LHCN-M2 (cell line): ENCODE results near the gene CCDC88C. TPM values are rescaled to one million over a fixed set of nuclear protein-coding genes. Genes with fewer than 3 reads are reported as not detected.
A peak's percentile ranks its signal among the peaks of the same experiment; 100 is the strongest.
"Not testable (repeated sequence)": the region's sequence is repeated elsewhere in the genome, so short reads cannot be mapped to it uniquely, and the experiment has no call there.

Experiments used
- DNase-seq: peaks from one replicate; pipeline ENCODE4 v3.0.0-alpha.2; 2012; ENCODE audit warnings: low read depth
- total RNA-seq: library from RNA; depleted of rRNA; stranded (reverse); fragments of >200 nt; gene quantifications from 2 replicates; pipeline ENCODE4 v1.2.3, GENCODE V29; 2014

CCDC88C gene
- total RNA-seq, 1 experiment from 2014 or later: 0.06 TPM

DNA sequence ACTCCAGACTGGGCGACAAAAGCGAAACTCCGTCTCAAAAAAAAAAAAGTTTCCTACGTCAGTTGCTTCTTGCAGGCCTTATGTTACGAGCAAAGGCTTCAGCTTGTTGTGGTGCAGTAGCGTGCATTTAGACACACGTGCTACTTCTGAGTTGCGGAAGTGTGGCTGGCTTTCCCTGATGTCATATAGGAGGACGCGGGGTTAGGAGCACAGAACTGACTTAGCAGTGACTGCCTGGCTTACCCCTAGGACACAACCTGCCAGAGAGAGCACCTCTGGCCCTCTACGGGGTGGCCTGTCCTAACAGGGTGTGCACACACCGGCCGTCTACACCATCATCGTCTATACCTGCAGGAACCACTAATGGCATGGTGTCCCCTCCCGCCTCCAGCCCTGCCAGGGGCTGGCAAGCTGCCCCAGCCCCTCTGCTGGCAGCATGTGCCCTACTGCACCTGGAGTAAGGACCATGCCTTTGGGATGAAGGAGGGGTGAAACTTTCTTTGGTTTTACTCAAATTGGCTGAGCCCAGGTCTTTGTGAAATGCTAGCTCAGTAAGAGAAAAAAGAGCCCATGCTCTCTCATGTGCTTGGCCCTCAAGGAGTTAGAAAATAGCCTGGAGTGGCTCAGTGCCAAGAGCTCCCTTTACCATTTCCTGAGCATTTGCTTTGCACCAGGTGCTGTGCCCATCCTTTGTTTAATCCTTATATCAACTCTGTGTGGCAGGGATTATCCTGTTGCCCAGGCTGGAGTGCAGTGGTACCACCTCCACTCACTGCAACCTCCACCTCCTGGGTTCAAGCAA, 171.4 kb downstream of the CCDC88C start:
- DNase-seq: no peak

DNA sequence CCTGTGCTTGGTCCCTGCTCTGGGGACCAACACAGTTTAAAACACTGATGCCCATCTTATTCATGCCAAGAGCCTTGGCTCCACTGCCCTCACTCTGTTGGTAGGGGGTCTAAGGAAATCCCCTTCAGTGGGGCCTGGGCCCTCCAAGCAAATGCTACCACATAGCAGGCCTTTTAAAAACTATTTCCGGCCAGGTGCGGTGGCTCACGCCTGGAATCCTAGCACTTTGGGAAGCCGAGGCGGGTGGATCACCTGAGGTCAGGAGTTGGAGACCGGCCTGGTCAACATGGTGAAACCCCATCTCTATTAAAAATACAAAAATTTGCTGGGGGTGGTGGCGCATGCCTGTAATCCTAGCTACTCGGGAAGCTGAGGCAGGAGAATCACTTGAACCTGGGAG, 172.0 kb downstream of the CCDC88C start:
- not testable (repeated sequence) for DNase-seq

DNA sequence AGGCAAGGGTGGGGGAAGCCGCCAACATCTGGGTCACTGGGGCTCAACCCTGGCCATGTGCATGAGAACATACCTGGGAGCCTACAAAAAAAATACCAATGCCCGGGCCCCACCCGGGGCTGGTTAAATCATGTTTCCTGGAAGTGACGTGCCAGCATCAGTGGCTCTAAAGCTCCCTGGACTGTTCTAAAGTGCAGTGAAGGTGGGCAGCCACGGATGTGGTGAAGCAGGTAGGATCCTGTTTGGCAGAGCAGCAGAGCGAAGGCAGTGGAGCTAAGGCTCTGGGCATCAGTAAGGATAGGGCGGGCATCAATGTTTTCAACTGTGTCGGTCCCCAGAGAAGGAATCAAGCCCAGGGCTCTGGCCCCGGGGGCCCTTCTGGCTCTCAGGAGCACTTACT, 172.6 kb downstream of the CCDC88C start:
- no peak for DNase-seq

DNA sequence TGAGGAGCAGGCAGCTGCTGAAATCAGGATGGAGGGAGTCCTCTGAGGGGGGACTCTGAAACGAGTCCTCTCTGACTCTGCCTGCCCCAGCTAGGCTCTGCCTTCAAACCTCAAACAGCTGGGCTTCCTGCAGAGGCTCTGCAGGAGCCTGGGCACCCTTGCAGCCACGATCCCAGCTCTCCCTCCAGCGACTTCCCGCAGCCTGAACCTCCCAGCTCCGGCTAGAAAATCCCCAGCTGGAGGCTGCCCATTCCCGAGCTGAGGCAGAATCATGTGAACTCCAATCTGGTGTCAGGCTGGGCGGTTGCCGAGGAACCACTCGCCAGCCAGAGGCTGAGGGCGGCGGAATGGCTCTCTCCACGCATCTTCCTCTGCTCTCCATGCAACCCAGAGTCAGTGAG, 173.1 kb downstream of the CCDC88C start, which contains the start of gene GPR68:
TSS of gene GPR68 (minus strand) at position 204 of the 401 bp plus-strand sequence. CDS start 9,654 bp downstream, outside the sequence.
- DNase-seq: peak; percentile 79

DNA sequence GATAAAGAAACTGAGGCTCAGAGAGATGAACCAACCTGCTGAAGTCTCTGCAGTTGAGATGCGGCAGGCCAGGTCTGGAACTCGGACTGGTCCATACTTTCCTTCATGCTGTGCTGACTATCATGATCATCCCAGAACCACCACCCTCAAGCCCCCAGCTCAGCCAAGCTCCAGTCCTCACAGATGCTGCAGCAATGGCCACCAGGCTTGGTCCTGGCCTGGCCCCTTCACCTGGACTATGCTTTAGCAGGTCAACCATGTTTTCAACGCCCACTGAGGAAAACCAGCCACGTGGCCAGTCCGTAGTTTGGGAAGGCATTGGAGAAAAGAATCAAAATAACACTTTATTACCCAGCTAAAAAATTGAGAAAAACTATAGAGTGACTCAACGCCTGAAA, 174.5 kb downstream of the CCDC88C start:
- DNase-seq: no peak

DNA sequence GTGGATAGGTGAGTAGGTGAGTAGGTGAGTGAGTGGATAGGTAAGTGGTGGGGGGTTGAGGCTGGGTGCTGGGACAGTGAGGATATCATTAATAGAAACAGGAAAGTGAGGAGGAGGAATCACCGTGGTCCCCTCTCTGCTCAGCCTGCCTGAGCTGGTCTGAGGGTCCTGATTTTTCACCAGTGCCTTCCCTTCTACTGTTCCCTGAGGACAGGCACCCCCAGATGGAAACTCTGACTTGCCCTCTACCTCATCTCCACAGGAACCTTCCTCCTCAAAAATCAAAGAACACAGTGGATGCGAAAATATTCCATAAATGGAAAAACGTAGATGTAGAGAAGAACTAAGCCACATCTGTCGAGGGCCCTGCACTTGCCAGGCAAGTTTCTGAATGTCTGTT, 175.0 kb downstream of the CCDC88C start:
- DNase-seq: no peak

DNA sequence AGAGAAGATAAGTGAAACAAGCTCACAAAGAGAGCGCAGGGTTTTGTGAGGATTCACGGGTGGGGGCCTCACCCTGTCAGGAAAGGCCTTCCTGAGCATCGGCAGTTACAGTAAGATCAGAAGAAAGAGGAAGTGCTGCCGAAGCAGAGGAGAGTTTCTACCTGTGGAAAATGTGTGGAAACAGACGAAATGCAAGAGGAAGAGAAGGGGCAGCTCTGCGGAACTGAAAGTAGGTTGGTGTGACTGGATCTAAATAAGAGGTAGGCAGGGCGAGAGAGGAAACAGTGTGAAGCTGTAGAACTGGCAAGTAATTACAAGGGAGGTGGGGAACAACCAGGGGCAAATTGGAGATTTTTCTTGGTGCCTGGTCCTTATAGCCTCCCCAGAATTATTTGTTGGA, 175.8 kb downstream of the CCDC88C start:
- no peak for DNase-seq

DNA sequence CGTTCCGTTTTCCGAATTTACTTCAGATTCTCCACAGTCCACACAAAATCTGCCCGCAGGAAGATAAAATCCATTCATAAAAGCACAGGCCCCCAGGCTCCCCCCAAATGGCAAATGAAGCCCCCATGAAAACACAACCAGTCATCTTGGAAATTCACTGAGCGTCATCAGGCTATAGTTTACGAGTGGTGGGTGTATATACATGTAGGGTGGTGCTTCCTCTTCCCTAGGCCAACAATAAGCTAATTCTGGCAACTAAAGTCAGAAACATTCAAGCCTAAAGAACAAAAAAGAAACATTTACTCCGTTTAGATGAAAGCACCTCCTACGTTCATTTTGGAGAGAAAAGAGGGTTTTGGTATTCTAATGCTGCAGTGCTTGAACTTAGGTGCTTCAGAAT, 179.0 kb downstream of the CCDC88C start:
- no peak for DNase-seq

DNA sequence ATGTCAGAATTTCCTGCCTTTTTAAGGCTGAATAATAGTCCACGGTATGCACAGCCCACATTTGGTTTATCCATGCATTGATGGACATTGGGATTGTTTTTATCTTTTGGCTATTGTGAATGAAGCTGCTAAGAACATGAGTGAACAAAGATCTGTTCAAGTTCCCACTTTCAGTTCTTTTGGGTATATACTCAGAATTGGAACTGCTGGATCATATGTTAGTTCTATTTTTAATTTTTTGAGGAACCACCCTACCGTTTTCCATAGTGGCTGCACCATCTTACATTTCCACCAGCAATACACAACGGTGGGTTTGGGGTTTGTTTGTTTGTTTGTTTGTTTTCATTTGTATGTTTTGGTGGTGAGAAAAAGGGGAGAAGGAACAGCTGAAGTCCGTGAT, 179.5 kb downstream of the CCDC88C start:
- DNase-seq: no peak

DNA sequence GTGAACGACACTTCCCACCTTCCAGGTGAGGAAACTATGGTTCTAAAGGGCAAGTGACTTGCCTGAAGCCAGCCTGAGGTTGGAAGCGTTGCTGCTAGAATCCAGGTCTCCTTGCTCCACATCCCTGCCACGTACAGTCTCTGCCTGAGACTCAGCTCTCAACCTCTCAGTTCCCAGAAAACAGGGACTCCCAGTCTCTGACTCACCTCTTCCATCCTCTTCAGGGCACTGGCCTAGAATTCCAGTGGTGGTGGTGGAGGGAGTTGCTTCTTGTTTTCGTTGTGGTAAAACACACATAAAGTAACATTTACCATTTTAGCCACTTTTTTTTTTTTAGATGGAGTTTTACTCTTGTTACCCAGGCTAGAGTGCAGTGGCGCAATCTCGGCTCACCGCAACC, 180.4 kb downstream of the CCDC88C start:
- peak; percentile 85 for DNase-seq

DNA sequence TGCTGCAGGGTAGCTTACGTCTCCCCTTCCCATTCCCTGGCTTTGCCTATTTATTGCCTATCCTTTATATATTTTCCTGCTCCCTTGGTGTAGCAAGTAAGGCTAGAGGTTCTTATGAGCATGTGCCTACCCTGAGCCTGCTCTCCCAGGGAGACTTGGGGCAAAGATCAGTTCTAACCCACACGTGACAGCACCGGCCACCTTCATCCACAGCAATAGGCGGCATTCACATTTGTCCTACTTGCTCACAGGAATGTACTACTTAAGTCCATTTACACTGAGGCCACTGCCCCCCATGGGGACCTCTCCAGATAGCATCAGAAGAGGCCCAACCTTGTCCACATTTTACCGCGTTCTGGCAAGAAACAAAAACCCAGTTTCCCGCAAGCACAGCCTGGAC, 181.8 kb downstream of the CCDC88C start:
- DNase-seq: no peak

DNA sequence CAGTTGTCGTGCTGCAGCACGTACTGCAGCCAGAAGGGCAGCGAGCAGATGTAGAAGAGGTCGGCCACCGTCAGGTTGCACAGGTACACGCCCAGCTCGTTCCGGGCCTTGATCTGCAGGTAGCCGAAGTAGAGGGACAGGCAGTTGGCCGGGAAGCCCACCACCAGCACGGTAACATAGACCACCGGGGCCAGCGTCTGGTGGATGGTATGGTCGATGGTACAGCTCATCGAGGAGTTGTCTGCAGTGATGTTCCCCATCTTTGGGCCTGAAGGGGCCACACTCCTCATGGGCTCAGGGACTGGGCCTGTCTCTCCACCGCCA, 182.9 kb downstream of the CCDC88C start:
- no peak for DNase-seq

DNA sequence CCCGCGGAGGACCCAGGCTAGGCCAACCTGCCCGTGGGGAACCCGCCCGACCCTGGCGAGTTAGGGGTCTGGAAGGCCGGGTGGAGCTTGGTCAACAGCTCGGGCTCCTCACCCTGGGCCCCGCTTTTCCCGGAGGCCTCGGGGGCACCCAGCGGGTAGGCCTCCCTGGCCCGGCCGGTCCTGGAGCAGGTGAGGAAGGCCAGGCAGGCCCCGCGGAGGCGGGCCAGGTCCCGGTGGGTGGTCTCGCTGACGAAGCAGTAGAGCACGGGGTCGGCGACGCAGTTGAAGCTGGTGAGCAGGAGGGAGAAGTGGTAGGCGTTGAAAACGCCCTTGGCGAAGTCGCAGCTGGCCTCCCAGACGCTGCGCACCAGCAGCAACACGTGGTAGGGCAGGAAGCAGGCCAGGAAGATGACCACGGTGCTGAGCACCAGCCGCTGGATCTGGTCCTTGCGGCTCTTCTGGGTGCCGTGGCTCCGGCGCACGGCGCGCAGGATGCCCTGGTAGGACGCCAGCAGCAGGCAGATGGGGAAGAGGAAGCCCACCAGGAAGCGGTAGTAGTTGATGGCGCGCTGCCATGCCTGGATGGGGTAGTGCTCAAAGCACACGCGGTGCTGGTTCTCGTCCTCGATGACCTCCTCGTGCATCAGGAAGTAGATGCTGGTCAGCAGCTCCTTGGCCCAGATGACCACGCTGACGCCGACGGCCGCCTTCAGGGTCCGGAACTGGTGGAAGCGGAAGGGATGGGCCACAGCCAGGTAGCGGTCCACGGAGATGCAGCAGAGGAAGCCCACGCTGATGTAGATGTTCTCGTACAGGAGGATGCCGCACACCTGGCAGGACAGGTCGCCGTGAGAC, 183.5 kb downstream of the CCDC88C start:
- no peak for DNase-seq

DNA sequence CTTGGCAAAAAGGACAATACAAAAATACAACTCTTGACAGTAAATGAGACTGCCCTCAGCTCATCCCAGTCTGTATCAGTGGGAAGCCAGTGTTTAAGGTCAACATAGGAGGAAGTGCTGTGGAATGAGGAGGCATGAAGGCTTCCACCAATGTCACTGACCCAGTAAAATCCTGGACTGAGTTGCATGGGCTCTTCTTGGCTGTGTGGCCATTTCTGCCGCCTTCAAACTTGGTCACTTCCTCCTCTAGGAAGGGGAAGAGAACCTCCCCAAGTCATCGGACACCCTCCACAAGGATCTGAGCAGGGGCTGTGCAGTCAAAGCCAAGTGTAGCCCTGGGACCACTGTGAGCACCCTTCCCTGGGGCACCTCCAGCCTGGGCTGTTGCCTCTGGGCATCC, 185.0 kb downstream of the CCDC88C start:
- DNase-seq: no peak

DNA sequence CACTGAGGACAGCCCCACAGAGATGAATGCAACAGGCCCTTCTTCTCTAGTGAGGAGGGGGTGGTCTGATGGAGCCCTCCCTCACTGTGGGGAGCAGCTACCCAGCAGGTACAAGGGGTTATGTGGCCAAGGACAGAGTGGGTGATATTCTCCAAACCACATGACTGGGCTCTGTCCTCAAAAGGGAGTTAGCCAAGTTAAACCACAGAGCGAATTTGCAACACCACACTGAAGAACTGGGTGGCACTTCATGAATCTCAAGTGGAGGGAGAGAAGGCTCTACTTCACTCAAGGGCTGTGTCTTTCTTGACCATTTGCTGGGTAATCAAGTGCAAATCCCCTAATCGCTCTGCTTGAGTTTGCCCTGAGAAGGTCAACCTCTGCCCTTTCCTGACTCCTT, 185.6 kb downstream of the CCDC88C start:
- no peak for DNase-seq

DNA sequence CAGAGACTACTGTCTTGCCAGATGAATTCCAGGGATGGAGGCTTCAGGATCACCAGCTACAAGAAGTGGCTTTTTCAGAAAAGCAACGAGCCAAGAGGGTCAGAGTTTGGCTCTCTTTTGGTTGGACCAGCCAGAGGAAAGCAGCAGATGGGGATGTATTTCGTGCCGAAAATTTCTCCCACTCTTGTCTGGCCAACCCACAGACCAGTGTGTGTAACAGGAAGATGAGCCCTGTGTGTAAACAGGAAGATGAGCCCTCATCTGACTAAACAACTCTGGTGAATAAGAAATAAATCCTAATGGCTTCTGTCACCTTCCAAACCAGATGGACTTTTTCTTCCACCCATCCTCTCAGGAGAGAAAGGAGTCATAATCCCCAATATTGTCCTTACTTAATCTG, 186.2 kb downstream of the CCDC88C start:
- DNase-seq: no peak

DNA sequence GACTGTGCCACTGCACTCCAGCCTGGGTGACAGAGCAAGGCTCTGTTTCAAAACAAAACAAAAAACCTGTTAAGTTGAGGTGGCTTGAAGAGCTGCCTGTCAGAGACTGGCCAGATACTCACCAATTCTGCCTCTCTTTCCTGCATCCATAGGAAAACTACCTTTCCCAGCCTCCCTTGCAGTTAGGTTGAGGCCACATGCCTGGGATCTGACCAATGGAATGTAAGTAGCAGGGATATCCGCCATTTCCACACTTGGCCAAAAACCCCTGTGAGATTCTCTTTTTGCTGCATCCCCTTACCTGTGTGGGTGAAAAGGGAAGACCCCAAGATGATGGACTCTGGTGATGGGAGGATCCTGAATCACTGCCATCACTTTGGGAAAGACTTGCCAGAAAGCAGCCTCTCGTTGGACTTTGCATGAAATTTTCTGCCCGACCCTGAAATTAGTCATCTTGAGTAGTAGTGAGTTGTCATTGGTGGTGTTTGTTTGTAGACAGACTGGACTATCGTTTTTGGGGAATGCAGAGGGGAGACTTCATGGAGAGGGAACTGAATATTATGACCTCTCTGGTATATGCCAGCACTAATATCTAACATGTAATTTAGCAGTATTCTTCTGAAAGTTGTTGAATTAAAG, 187.1 kb downstream of the CCDC88C start:
- peak; percentile 55 for DNase-seq

DNA sequence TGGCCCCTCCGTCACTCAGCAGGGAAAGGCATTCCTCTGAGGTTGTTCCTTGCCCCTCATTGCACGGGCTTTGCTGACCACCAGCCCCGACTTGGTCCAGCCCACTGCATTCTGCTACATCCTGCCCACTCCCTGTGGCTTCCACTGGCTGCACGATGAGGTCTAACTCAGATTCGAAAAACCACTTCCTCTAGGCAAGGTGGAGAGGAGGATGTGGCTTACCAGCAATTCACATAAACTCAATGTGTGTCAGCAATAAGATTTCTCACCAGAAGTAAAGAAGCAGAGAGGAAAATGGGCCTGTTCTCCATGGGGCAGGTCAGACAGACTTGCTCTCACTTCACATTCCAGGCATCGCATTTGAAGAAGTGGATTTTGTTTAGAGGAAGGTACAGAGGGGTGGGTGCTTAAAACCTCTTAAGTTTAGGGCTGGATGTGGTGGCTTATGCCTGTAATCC, 187.8 kb downstream of the CCDC88C start:
- peak; percentile 80 for DNase-seq

DNA sequence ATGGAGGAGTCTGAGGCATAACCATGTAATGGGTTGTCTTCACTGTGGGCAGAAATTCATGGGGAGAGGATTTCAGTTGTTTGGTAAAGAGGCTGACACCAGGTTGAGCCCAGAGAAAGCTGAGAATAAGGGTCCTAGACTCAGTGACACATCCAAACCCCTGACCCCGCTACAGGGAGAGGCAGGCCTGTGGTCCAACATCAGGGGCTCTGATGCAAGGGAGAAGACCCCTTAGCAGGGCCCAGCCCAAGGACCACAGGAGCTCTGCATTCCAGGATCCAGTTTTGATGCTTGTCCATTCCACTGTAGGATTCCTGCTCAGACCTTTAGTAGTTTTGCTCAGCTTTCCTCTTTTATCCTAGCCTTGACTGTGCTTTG, 188.6 kb downstream of the CCDC88C start:
- no peak for DNase-seq

DNA sequence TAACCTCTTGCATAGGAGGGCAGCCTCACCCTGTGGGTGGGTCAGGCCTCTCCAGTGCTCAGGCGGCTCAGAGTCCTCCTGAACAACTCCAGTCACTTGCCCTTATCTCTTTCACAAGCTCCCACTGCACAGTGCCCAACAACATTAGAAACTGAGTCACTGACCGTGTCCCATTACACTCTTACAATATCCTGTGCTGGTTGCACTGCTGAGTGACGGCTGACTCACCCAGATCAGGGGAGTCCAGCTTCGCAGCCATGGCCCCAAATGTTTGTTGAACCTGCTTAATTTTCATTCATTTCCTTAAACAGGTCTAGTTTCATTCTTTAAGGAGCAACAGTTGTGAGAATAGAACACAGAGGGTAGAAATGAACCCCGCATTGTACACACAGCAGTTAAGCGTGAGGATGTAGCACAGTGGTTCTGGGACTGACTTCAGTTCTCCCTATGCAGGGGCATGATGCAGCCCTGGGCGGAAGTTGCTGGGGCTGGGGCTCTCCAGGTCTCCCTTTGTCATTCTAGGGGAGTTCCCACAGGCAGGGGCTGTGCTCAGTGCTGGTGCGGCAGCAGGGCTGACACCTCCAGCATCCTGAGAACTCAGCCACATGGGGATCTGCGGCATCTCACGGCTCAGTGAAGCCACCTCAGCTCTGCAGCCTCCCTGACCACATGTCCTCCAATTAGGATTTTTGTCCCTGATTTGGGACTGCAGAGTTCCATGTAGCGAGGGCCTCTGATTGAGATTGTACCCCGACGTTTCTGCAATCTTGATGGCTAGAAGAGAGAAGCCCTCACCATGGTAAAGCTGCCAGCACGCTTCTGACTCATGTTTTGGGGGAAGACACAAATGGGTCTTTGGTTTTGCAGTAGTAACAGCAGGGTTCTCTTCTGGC, 189.3 kb downstream of the CCDC88C start:
- DNase-seq: peak; percentile 81

DNA sequence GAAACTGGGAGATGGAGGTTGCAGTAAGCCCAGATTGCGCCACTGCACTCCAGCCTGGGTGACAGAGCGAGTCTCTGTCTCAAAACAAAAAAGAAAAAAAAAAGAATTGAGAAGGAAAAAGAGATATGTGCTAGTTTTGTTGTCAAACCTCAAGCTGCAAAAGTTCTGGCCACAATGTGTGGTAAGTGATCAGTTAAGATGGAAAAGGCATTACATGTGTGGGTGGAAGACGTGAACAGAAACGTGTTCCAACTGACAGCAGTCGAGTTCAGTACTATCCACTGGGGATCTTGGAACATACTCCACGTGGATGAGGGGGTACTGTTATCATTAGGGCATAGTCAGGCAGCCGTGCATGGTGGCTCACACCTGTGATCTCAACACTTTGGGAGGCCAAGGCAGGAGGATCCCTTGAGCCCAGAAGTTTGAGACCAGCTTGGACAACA, 190.4 kb downstream of the CCDC88C start:
- no peak for DNase-seq
